A549 (cell line): ENCODE measurements around the gene ERGIC2. TPM values are rescaled to one million over a fixed set of nuclear protein-coding genes. Genes with fewer than 3 reads are reported as not detected.

Source experiments
- ATAC-seq, 2 experiments: fragments of 200-7000 bp in 1 of 2; fragments of >200 bp in 1 of 2; cut with Nextera tagmentation in 1 of 2; cut with Tn5 transposase in 1 of 2; 3 replicates each; pipeline versions ENCODE4 v1.8.0 to v1.9.1; 2018 to 2020; ENCODE audit warnings: mild to moderate bottlenecking in 1 of 2, moderate library complexity in 1 of 2
- CTCF ChIA-PET: fragments of 300-600 bp; sonication (Branson Sonifier 250); formaldehyde crosslinking; extraction: SDS; loops from one replicate; lab custom pipeline; 2021; ENCODE audit warnings: antibody characterized with exemption, inconsistent platforms; lab: Yijun Ruan, JAX
- POLR2A ChIA-PET: fragments of 350-600 bp; formaldehyde crosslinking; extraction: SDS; loops from one replicate; lab custom pipeline; 2021; ENCODE audit warnings: antibody characterized with exemption, inconsistent platforms; lab: Yijun Ruan, JAX
- DNase-seq, 2 experiments: peaks; one replicate each; pipeline versions ENCODE4 v3.0.0 to v3.0.0-alpha.2; 2011 to 2016; ENCODE audit warnings: low read depth in 1 of 2, low spot score in 1 of 2
- FAIRE-seq: peaks from 2 replicates; lab custom pipeline; 2011; peaks lifted over from hg19 to GRCh38; lab: Jason Lieb, UNC
- H3K27ac ChIP-seq, 2 experiments: fragments of >200 bp; sonication (Bioruptor Twin); formaldehyde crosslinking; 3 replicates each; pipeline ENCODE4 v1.5.1; 2016 to 2017
- H3K4me1 ChIP-seq: fragments of >200 bp; sonication (Bioruptor Twin); formaldehyde crosslinking; 3 replicates; pipeline ENCODE4 v1.6.1; 2016
- H3K4me2 ChIP-seq: fragments of >200 bp; sonication (Bioruptor Twin); formaldehyde crosslinking; 3 replicates; pipeline ENCODE4 v1.6.1; 2016
- H3K4me3 ChIP-seq: fragments of >200 bp; sonication (Bioruptor Twin); formaldehyde crosslinking; 3 replicates; pipeline ENCODE4 v1.5.1; 2016
- H3K9me3 ChIP-seq: fragments of >200 bp; sonication (Bioruptor Twin); formaldehyde crosslinking; 3 replicates; pipeline ENCODE4 v1.6.1; 2016
- CBX8 ChIP-seq: fragments of 200-600 bp; sonication (generic); IDR thresholded peaks from 2 replicates; pipeline ENCODE4 v1.6.1; 2016
- CEBPB ChIP-seq, 2 experiments: fragments of >200 bp in 1 of 2; sonication (Bioruptor Twin) in 1 of 2; formaldehyde crosslinking in 1 of 2; IDR thresholded peaks; 2 replicates each; pipeline ENCODE4 v1.6.1; 2012 to 2016
- CHD2 ChIP-seq: fragments of 150-350 bp; IDR thresholded peaks from 2 replicates; pipeline ENCODE4 v1.6.1; 2014; ENCODE audit warnings: low read length; ENCODE audit not compliant: partially characterized antibody
- CHD4 ChIP-seq: fragments of 200-600 bp; sonication (generic); IDR thresholded peaks from 2 replicates; pipeline ENCODE4 v1.6.1; 2016; ENCODE audit warnings: antibody characterized with exemption, mild to moderate bottlenecking, borderline replicate concordance
- CTCF ChIP-seq: fragments of >200 bp; sonication (Bioruptor Twin); formaldehyde crosslinking; IDR thresholded peaks from 3 replicates; pipeline ENCODE4 v1.5.1; 2016
- E2F6 ChIP-seq: IDR thresholded peaks from 2 replicates; pipeline ENCODE4 v1.6.1; 2012; ENCODE audit warnings: low read depth, borderline replicate concordance
- EP300 ChIP-seq, 2 experiments: fragments of >200 bp; sonication (Bioruptor Twin); formaldehyde crosslinking; IDR thresholded peaks; 2 replicates in 1 of 2; 3 replicates in 1 of 2; pipeline ENCODE4 v1.6.1; 2016 to 2017
- ESRRA ChIP-seq: fragments of 150-350 bp; IDR thresholded peaks from 2 replicates; pipeline ENCODE4 v1.6.1; 2014; ENCODE audit warnings: mild to moderate bottlenecking, low read length, borderline replicate concordance
- FOSL2 ChIP-seq, 2 experiments: fragments of 450-650 bp in 1 of 2; fragments of >200 bp in 1 of 2; sonication (Bioruptor Twin) in 1 of 2; formaldehyde crosslinking; IDR thresholded peaks; 2 replicates each; pipeline versions ENCODE4 v1.5.0 to v1.6.1; 2016 to 2020; ENCODE audit warnings: mild to moderate bottlenecking in 1 of 2, moderate library complexity in 1 of 2
- HDAC2 ChIP-seq: fragments of 200-600 bp; sonication (generic); IDR thresholded peaks from 2 replicates; pipeline ENCODE4 v1.6.1; 2016
- HMGXB4 ChIP-seq: fragments of 250-450 bp; sonication (Bioruptor Pico); IDR thresholded peaks from 2 replicates; pipeline ENCODE4 v1.5.0; 2021; ENCODE audit warnings: mild to moderate bottlenecking, moderate library complexity, borderline replicate concordance
- HOXA7 ChIP-seq: fragments of 250-450 bp; sonication (Bioruptor Pico); IDR thresholded peaks from 2 replicates; pipeline ENCODE4 v1.5.0; 2020; ENCODE audit warnings: mild to moderate bottlenecking, moderate library complexity
- JUN ChIP-seq, 2 experiments: fragments of >200 bp; sonication (Bioruptor Twin); formaldehyde crosslinking; IDR thresholded peaks; 2 replicates in 1 of 2; 3 replicates in 1 of 2; pipeline ENCODE4 v1.6.1; 2016 to 2017
- KDM5A ChIP-seq: fragments of 200-600 bp; sonication (generic); IDR thresholded peaks from 2 replicates; pipeline ENCODE4 v1.6.1; 2016; ENCODE audit warnings: antibody characterized with exemption, mild to moderate bottlenecking
- MAZ ChIP-seq: fragments of 150-350 bp; IDR thresholded peaks from 2 replicates; pipeline ENCODE4 v1.6.1; 2014; ENCODE audit warnings: antibody characterized with exemption, low read depth, low read length, borderline replicate concordance
- MYC ChIP-seq: IDR thresholded peaks from 2 replicates; pipeline ENCODE4 v1.6.1; 2012; ENCODE audit warnings: mild to moderate bottlenecking, inconsistent platforms, low read length, improper control_type of control experiment, borderline replicate concordance
- PHF8 ChIP-seq: fragments of 200-600 bp; sonication (generic); IDR thresholded peaks from 2 replicates; pipeline ENCODE4 v1.6.1; 2016; ENCODE audit warnings: low read depth, mild to moderate bottlenecking, antibody characterized with exemption, moderate library complexity, borderline replicate concordance
- POLR2A ChIP-seq: IDR thresholded peaks from 2 replicates; pipeline ENCODE4 v1.6.1; 2012; ENCODE audit warnings: mild to moderate bottlenecking, low read length
- RAD21 ChIP-seq, 2 experiments: fragments of >200 bp in 1 of 2; sonication (Bioruptor Twin) in 1 of 2; formaldehyde crosslinking in 1 of 2; IDR thresholded peaks in 1 of 2; conservative IDR thresholded peaks in 1 of 2; 2 replicates in 1 of 2; 3 replicates in 1 of 2; pipeline ENCODE4 v1.6.1; 2012 to 2018; ENCODE audit warnings: inconsistent platforms in 1 of 2
- SMC3 ChIP-seq: fragments of >200 bp; sonication (Bioruptor Twin); formaldehyde crosslinking; IDR thresholded peaks from 3 replicates; pipeline ENCODE4 v1.6.1; 2018; ENCODE audit warnings: inconsistent platforms
- TFCP2L1 ChIP-seq: fragments of 250-450 bp; sonication (Bioruptor Pico); IDR thresholded peaks from 2 replicates; pipeline ENCODE4 v1.5.0; 2021; ENCODE audit warnings: mild to moderate bottlenecking
- ZC3H11A ChIP-seq: fragments of 450-650 bp; IDR thresholded peaks from 2 replicates; pipeline ENCODE4 v1.6.1; 2014; ENCODE audit warnings: antibody characterized with exemption, mild to moderate bottlenecking
- WGBS: methylation state at CpG from one replicate; pipeline ENCODE4 v1.1.6; 2017; ENCODE audit errors: missing lambda C conversion rate; 5-methylcytosine and 5-hydroxymethylcytosine counted together
- polyA minus RNA-seq: library from RNA; depleted of rRNA, polyadenylated mRNA; stranded (reverse); fragments of >200 nt; gene quantifications from 2 replicates; pipeline ENCODE4 v1.2.3, GENCODE V29; 2011; rRNA and poly(A)+ RNA removed
- polyA plus RNA-seq, 4 experiments: library from polyadenylated mRNA; depleted of rRNA in 3 of 4; stranded (reverse); fragments of >200 nt; fragmentation: RNase III in 1 of 4; extraction: RNeasy Plus Mini Kit Qiagen cat#74134 plus additional on column Dnase treatment in 1 of 4; gene quantifications; 2 replicates in 3 of 4; 3 replicates in 1 of 4; pipeline ENCODE4 v1.2.3, GENCODE V29; 2011 to 2017
- TF ChIP-seq, protein P1 (sequence below): fragments of 200-600 bp; sonication (generic); IDR thresholded peaks from 2 replicates; pipeline ENCODE4 v1.6.1; 2016; ENCODE audit warnings: antibody characterized with exemption, mild to moderate bottlenecking, moderate library complexity
- TF ChIP-seq, protein P2 (sequence below): fragments of >200 bp; sonication (Bioruptor Twin); formaldehyde crosslinking; IDR thresholded peaks from 3 replicates; pipeline ENCODE4 v1.6.1; 2016
- TF ChIP-seq, protein P3 (sequence below): IDR thresholded peaks from 2 replicates; pipeline ENCODE4 v1.6.1; 2012
- TF ChIP-seq, protein P4 (sequence below): IDR thresholded peaks from 2 replicates; pipeline ENCODE4 v1.6.1; 2012

Gene ERGIC2
- polyA plus RNA-seq (2011; rRNA removed) (60.0 and 69.3 TPM in 2 replicates), polyA plus RNA-seq (2017; fragmentation: RNase III; extraction: RNeasy Plus Mini Kit Qiagen cat#74134 plus additional on column Dnase treatment) (94.1 to 100 TPM (median 94.4 TPM) in 3 replicates), polyA minus RNA-seq (13.8 and 18.0 TPM in 2 replicates)
- polyA plus RNA-seq (2012; cell fraction: cytosol; rRNA removed): 16.0 and 17.9 TPM in 2 replicates
- polyA plus RNA-seq (2012; cell fraction: nucleus; rRNA removed): 4.2 and 5.7 TPM in 2 replicates

DNA sequence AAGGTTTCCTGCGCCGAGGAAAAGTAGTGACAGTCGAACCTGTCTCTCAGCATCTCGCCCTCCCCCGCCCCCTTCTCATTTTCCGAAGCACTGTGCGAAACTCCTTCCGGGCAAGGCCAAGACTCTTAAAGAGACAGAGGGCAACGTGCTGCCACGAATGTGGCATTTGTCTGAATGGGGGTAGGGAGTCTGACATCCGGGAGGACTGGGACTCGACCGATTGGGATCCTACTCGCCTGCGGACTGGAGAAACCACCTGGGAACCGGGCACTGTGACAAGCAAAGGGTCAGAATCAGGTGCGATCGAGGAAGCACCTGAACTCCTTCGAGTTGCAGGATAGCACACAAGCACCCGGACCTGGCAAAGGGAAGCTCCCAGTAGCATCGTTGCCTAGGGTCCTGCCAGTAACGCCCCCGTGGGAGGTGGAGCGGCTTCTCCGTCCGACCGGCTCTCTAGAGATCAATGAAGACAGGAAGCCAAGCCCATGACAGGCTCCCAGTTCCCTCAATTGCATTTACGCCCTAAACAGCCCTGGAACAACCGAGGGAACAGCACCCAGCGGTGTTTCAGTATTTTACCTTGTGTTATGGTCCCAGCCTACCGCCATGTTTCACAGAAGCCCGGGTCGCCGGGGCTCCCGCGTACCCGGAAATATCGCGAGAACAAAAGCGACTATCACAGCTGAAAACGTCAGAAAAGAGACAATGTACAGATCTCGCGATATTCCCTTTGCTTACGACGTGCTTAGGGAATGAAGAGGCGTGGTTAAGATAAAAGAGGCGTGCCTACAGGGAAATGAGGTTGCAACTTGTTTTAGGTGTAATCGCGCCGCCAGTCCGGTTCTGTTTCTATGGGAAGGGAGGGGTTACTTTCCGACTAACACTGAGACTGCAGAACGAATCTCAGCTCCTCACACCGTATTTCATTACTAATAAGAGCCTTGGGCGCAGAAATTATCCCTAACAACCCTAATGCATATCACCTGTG lies at the start of gene ERGIC2:
ERGIC2 (minus strand) TSS at position 637 of the 988 bp plus-strand sequence. CDS start 9,539 bp downstream, outside the sequence.
- FAIRE-seq (peak; percentile 97), DNase-seq (peak; percentile 93 to 99), ATAC-seq (peak; percentile 98)
- Histone ChIP-seq H3K4me1 (peaks cover 11% of the 10 kb centered on the region; the same call in 2 of the 3 replicates), H3K9me3 (peaks cover 4% of the 10 kb centered on the region; the same call in 1 of the 3 replicates), H3K4me2 (peak within 1 kb of the TSS; percentile 93), H3K27ac (peak within 1 kb of the TSS; percentile 73 to 90), H3K4me3 (peak within 1 kb of the TSS; percentile 65)
- CTCF ChIA-PET: no interaction called here
- POLR2A ChIA-PET: interaction anchor here (0.5 to 1.0 kb wide), 4 partner anchors 8 to 1441 kb away, joined by 3 to 4 read pairs (median 3); no protein-coding TSS in a partner anchor
- 2% methylated on average over 52 of the region's 55 CpGs for WGBS
- TF ChIP-seq PHF8: peak; percentile 43; the same call in 1 of the 2 replicates
- no peak for TF ChIP-seq TFCP2L1 (CRISPR knock-in tag)
- no peak for TF ChIP-seq EP300 (IDR thresholded peaks at IDR 0.05)
- TF ChIP-seq HOXA7: no peak
- TF ChIP-seq FOSL2 (IDR thresholded peaks at IDR 0.05): no peak
- TF ChIP-seq FOSL2 (CRISPR knock-in tag; IDR thresholded peaks at IDR 0.05): no peak
- TF ChIP-seq, protein P1, sequence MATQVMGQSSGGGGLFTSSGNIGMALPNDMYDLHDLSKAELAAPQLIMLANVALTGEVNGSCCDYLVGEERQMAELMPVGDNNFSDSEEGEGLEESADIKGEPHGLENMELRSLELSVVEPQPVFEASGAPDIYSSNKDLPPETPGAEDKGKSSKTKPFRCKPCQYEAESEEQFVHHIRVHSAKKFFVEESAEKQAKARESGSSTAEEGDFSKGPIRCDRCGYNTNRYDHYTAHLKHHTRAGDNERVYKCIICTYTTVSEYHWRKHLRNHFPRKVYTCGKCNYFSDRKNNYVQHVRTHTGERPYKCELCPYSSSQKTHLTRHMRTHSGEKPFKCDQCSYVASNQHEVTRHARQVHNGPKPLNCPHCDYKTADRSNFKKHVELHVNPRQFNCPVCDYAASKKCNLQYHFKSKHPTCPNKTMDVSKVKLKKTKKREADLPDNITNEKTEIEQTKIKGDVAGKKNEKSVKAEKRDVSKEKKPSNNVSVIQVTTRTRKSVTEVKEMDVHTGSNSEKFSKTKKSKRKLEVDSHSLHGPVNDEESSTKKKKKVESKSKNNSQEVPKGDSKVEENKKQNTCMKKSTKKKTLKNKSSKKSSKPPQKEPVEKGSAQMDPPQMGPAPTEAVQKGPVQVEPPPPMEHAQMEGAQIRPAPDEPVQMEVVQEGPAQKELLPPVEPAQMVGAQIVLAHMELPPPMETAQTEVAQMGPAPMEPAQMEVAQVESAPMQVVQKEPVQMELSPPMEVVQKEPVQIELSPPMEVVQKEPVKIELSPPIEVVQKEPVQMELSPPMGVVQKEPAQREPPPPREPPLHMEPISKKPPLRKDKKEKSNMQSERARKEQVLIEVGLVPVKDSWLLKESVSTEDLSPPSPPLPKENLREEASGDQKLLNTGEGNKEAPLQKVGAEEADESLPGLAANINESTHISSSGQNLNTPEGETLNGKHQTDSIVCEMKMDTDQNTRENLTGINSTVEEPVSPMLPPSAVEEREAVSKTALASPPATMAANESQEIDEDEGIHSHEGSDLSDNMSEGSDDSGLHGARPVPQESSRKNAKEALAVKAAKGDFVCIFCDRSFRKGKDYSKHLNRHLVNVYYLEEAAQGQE: peak; percentile 99
- TF ChIP-seq CEBPB (IDR thresholded peaks at IDR 0.05): no peak
- TF ChIP-seq ESRRA: no peak
- TF ChIP-seq HMGXB4 (CRISPR knock-in tag): no peak
- TF ChIP-seq CHD2: peak; percentile 99
- no peak for TF ChIP-seq RAD21 (conservative IDR thresholded peaks at IDR 0.05 in 1 of 2, IDR thresholded peaks at IDR 0.05 in 1 of 2)
- TF ChIP-seq, protein P2, sequence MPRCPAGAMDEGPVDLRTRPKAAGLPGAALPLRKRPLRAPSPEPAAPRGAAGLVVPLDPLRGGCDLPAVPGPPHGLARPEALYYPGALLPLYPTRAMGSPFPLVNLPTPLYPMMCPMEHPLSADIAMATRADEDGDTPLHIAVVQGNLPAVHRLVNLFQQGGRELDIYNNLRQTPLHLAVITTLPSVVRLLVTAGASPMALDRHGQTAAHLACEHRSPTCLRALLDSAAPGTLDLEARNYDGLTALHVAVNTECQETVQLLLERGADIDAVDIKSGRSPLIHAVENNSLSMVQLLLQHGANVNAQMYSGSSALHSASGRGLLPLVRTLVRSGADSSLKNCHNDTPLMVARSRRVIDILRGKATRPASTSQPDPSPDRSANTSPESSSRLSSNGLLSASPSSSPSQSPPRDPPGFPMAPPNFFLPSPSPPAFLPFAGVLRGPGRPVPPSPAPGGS: peak; percentile 61; the same call in 1 of the 3 replicates
- TF ChIP-seq POLR2A: peak; percentile 42
- 0 out of 2 replicates have a peak, but pooled peaks have one; percentile 20 for TF ChIP-seq MYC
- TF ChIP-seq SMC3: no peak
- no peak; the same call in 1 of the 2 replicates for TF ChIP-seq HDAC2
- TF ChIP-seq JUN (IDR thresholded peaks at IDR 0.05): peak; percentile 38 to 50; a peak in 2 of 5 replicates
- TF ChIP-seq, protein P3, sequence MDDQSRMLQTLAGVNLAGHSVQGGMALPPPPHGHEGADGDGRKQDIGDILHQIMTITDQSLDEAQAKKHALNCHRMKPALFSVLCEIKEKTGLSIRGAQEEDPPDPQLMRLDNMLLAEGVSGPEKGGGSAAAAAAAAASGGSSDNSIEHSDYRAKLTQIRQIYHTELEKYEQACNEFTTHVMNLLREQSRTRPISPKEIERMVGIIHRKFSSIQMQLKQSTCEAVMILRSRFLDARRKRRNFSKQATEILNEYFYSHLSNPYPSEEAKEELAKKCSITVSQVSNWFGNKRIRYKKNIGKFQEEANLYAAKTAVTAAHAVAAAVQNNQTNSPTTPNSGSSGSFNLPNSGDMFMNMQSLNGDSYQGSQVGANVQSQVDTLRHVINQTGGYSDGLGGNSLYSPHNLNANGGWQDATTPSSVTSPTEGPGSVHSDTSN: no peak
- peak; percentile 97 for TF ChIP-seq KDM5A
- TF ChIP-seq CTCF: no peak
- no peak; the same call in 1 of the 2 replicates for TF ChIP-seq CBX8
- no peak for TF ChIP-seq MAZ
- TF ChIP-seq ZC3H11A: no peak
- 0 out of 2 replicates have a peak, but pooled peaks have one; percentile 15 for TF ChIP-seq E2F6
- TF ChIP-seq, protein P4, sequence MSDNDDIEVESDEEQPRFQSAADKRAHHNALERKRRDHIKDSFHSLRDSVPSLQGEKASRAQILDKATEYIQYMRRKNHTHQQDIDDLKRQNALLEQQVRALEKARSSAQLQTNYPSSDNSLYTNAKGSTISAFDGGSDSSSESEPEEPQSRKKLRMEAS: peak; percentile 57
- no peak for TF ChIP-seq CHD4
